OCI-LY7 (cell line): ENCODE results near the gene MYT1. TPM values are rescaled to one million over a fixed set of nuclear protein-coding genes. Genes with fewer than 3 reads are reported as not detected.

ENCODE experiments used
- BruUV-seq: library from RNA; stranded (reverse); fragments of 400-500 nt; replicated peaks from 2 replicates; lab custom pipeline; 2021; lab: Mats Ljungman, UMichigan
- CTCF ChIA-PET: fragments of 300-600 bp; sonication (Branson Sonifier 250); formaldehyde crosslinking; loops from one replicate; lab custom pipeline; 2022; ENCODE audit warnings: antibody characterized with exemption; ENCODE audit not compliant: unreplicated experiment; lab: Charles Lee
- POLR2A ChIA-PET: fragments of 300-600 bp; sonication (Branson Sonifier 250); formaldehyde crosslinking; loops from one replicate; lab custom pipeline; 2022; ENCODE audit warnings: antibody characterized with exemption; lab: Charles Lee
- DNase-seq: peaks from one replicate; pipeline ENCODE4 v3.0.0-alpha.2; 2015; ENCODE audit warnings: low spot score
- H2AFZ ChIP-seq: fragments of 200-600 bp; sonication (generic), shearing (Covaris generic); 2 replicates; pipeline ENCODE4 v1.6.1; 2014; ENCODE audit warnings: mild to moderate bottlenecking, antibody characterized with exemption, low read length, moderate library complexity
- H3K27ac ChIP-seq: fragments of 200-600 bp; sonication (generic); 2 replicates; pipeline ENCODE4 v1.5.1; 2014; ENCODE audit warnings: mixed run types, low read depth, mild to moderate bottlenecking, moderate library complexity, low read length, inconsistent platforms; ENCODE audit not compliant: poor library complexity, severe bottlenecking
- H3K36me3 ChIP-seq: fragments of 200-600 bp; sonication (generic); 2 replicates; pipeline ENCODE4 v1.6.1; 2014; ENCODE audit warnings: mild to moderate bottlenecking, antibody characterized with exemption, low read length, moderate library complexity, mixed read lengths; ENCODE audit not compliant: insufficient read depth
- H3K4me1 ChIP-seq: fragments of 200-600 bp; sonication (generic); 2 replicates; pipeline ENCODE4 v1.5.1; 2014; ENCODE audit warnings: mild to moderate bottlenecking, low read length; ENCODE audit not compliant: insufficient read depth, poor library complexity, severe bottlenecking
- H3K4me2 ChIP-seq: fragments of 200-600 bp; sonication (generic); 2 replicates; pipeline ENCODE4 v1.6.1; 2014; ENCODE audit warnings: mild to moderate bottlenecking, low read length
- H3K4me3 ChIP-seq: fragments of 200-600 bp; sonication (generic); 2 replicates; pipeline ENCODE4 v1.5.1; 2014; ENCODE audit warnings: mild to moderate bottlenecking, low read depth, low read length; ENCODE audit not compliant: poor library complexity, severe bottlenecking
- H3K79me2 ChIP-seq: fragments of 200-600 bp; sonication (generic); 2 replicates; pipeline ENCODE4 v1.6.1; 2016; ENCODE audit warnings: low read depth, mild to moderate bottlenecking, low read length, moderate library complexity, mixed read lengths; ENCODE audit not compliant: insufficient read depth
- H3K9me2 ChIP-seq: fragments of 200-600 bp; sonication (generic); 2 replicates; pipeline ENCODE4 v1.6.1; 2016; ENCODE audit warnings: mild to moderate bottlenecking, low read length, mixed read lengths; ENCODE audit not compliant: insufficient read depth
- H3K9me3 ChIP-seq: fragments of 200-600 bp; sonication (generic); 2 replicates; pipeline ENCODE4 v1.6.1; 2014; ENCODE audit warnings: mild to moderate bottlenecking, mixed run types, low read length, mixed read lengths
- H4K20me1 ChIP-seq: fragments of 200-600 bp; sonication (generic); 2 replicates; pipeline ENCODE4 v1.6.1; 2014; ENCODE audit warnings: mild to moderate bottlenecking, antibody characterized with exemption, low read length, moderate library complexity, mixed read lengths; ENCODE audit not compliant: insufficient read depth
- EZH2phosphoT487 ChIP-seq: fragments of 200-600 bp; sonication (generic); IDR thresholded peaks from 2 replicates; pipeline ENCODE4 v1.6.1; 2018; ENCODE audit warnings: low read depth, borderline replicate concordance, mild to moderate bottlenecking, mixed run types, antibody characterized with exemption, low read length, moderate library complexity, mixed read lengths
- intact Hi-C: fragments of 100-400 bp; cut with micrococcal nuclease; formaldehyde crosslinking; loops from one replicate; pipeline ENCODE4 v1.10.0; 2022; ENCODE audit not compliant: unreplicated experiment
- total RNA-seq, 2 experiments: library from RNA; depleted of rRNA in 1 of 2; stranded (reverse); fragments of >200 nt in 1 of 2; shearing (Covaris generic) in 1 of 2; gene quantifications; 2 replicates each; pipeline ENCODE4 v1.2.3, GENCODE V29; 2014 to 2022
- TF ChIP-seq, protein P1 (sequence below): fragments of 200-600 bp; sonication (generic); conservative IDR thresholded peaks from 2 replicates; pipeline ENCODE4 v1.5.1; 2014; ENCODE audit warnings: mild to moderate bottlenecking, antibody characterized with exemption, low read length, moderate library complexity, mixed read lengths

MYT1 gene
- total RNA-seq, 2 experiments from 2014 or later: 0.32 to 0.95 TPM

DNA sequence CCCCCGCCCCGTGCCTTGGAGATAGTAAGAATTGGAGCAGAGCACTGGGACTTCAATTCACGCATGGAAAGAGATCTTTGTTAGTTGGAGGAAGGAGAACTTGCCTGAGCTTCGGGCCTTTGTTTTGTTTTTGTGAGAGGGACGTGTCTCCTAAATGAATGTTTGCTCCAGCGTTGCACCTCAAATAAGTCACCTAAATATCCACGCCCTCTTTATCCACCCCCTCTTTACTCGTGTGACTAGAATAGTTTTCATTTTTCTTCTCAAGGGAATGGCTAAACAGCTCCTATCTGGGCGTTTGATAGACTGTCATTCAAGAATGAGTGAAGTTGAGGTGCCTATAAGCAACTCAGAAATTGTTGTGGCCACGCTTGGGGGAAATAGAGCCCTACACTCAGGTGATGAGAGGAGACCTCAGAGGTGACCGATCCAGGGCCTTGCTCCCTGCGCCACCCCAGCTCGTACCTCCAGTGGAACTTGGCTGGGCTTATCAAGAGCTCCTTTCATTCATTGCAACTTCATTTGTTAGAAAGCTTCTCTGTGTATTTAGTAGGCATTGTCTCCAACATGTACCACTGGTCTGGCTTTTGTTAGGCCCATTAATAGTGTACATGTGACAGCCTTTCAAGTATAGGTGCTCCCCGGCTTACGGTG, 92.2 kb downstream of the MYT1 start:
- Histone ChIP-seq H3K79me2 (peaks cover 15% of the 10 kb centered on the region; the same call in 1 of the 2 replicates), H3K4me2 (peak overlapping the region; percentile 93), H3K9me3 (no peaks in the 10 kb centered on the region), H3K36me3 (0 out of 2 replicates have a peak, but pooled peaks cover 4% of the 10 kb centered on the region), H2AFZ (peak overlapping the region; percentile 58; the same call in 1 of the 2 replicates), H3K4me3 (peak overlapping the region; percentile 95), H3K9me2 (no peaks in the 10 kb centered on the region), H3K4me1 (peaks cover 28% of the 10 kb centered on the region), H3K27ac (peak overlapping the region; percentile 57), H4K20me1 (no peaks in the 10 kb centered on the region)
- intact Hi-C loops: no loop called here
- TF ChIP-seq, protein P1, sequence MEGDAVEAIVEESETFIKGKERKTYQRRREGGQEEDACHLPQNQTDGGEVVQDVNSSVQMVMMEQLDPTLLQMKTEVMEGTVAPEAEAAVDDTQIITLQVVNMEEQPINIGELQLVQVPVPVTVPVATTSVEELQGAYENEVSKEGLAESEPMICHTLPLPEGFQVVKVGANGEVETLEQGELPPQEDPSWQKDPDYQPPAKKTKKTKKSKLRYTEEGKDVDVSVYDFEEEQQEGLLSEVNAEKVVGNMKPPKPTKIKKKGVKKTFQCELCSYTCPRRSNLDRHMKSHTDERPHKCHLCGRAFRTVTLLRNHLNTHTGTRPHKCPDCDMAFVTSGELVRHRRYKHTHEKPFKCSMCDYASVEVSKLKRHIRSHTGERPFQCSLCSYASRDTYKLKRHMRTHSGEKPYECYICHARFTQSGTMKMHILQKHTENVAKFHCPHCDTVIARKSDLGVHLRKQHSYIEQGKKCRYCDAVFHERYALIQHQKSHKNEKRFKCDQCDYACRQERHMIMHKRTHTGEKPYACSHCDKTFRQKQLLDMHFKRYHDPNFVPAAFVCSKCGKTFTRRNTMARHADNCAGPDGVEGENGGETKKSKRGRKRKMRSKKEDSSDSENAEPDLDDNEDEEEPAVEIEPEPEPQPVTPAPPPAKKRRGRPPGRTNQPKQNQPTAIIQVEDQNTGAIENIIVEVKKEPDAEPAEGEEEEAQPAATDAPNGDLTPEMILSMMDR: no peak
- no peak for TF ChIP-seq EZH2phosphoT487
- POLR2A ChIA-PET: interaction anchor here (0.9 to 2.0 kb wide), 3 partner anchors 9 to 289 kb away, joined by 3 to 5 read pairs (median 3); no protein-coding TSS in a partner anchor
- DNase-seq: no peak
- BruUV-seq: TSS peak; percentile 59
- CTCF ChIA-PET: interaction anchor here (0.6 to 1.1 kb wide), 3 partner anchors 13 to 1678 kb away, joined by 3 to 11 read pairs (median 4); no protein-coding TSS in a partner anchor

DNA sequence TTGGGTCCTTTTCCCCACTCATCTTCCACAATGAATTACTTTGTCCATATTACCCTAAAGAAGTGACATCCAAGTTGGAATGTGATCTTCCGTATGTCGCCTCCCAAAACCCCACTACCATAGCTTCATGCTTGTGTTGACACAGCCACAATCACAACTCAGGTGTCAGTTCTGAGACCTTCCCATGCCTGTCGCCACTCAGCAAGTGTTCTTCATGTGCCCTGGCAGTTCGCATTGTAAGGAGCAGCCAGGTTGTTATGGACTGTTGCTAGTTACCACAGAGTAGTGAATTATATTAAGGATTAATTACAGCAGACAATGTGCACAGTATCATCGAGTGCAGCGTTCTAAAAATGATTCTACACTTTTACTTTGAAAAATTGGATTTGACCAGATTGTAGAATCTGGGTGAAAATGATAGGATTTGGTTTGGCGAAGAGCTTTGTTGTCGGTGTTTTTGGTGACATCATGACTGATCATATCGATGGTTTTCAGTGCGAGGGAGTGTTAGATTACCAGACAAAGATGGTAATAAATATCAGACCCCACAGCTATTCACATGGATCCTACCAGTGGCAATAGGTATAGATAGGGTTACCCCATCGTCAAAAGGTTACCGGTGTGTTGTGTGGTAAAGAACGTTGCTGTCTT, 93.0 kb downstream of the MYT1 start:
- no peak for DNase-seq
- Histone ChIP-seq H3K4me3 (peak overlapping the region; percentile 95), H3K36me3 (peaks cover 8% of the 10 kb centered on the region; the same call in 1 of the 2 replicates), H2AFZ (no peak overlapping the region), H3K4me2 (peak overlapping the region; percentile 93), H4K20me1 (no peaks in the 10 kb centered on the region), H3K9me3 (no peaks in the 10 kb centered on the region), H3K79me2 (peaks cover 15% of the 10 kb centered on the region; the same call in 1 of the 2 replicates), H3K9me2 (no peaks in the 10 kb centered on the region), H3K4me1 (peaks cover 28% of the 10 kb centered on the region), H3K27ac (no peak overlapping the region)
- intact Hi-C loops: no loop called here
- CTCF ChIA-PET: no interaction called here
- POLR2A ChIA-PET: interaction anchor here (0.9 kb wide), 1 partner anchor 20 kb away, joined by 3 read pairs; no protein-coding TSS in a partner anchor
- BruUV-seq: no TSS peak
- no peak for TF ChIP-seq EZH2phosphoT487

DNA sequence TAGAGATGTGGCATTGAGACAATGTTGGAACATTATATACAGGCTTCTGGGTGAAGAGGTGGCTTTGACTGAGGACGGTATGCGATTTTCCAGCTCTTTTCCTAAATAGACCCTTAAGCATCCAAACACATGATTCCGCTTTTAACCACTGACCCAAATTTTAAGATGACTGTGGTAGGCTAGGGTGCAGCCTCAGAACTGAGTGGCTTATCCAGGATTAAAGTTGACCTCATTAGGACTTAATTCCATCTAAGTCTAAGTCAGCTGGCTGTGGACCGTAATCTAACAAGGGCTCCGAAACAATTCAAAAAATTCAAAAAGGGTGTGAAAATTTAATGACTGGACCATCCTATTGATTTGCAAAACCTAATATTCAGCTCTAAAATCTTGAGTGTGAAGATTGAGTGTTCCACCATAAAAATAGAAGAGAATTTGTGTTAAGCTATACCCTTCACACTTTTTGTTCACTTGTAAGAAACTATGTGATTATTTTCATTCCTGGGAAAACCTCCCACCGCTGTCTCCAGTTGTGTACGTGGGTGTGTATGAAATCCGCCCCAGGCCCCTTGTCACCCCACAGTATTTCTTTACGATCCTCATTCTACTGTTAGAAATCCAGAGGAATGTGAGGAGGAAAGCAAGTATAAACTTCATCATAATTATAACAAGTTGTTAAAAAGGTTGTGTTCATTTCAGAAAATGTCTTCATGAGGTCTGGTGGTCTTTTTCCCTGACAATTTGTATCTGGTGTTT, 94.0 kb downstream of the MYT1 start:
- intact Hi-C loops: no loop called here
- BruUV-seq: no TSS peak
- TF ChIP-seq EZH2phosphoT487: no peak
- TF ChIP-seq, protein P1: no peak
- no peaks in the 10 kb centered on the region for H3K9me2 ChIP-seq
- H3K27ac ChIP-seq: no peak overlapping the region
- H3K9me3 ChIP-seq: no peaks in the 10 kb centered on the region
- no peaks in the 10 kb centered on the region for H4K20me1 ChIP-seq
- no peak overlapping the region for H2AFZ ChIP-seq
- POLR2A ChIA-PET: interaction anchor here (0.8 to 0.9 kb wide), 2 partner anchors 19 kb away, joined by 3 read pairs; no protein-coding TSS in a partner anchor
- peaks cover 15% of the 10 kb centered on the region; the same call in 1 of the 2 replicates for H3K79me2 ChIP-seq
- peaks cover 20% of the 10 kb centered on the region for H3K4me1 ChIP-seq
- H3K4me3 ChIP-seq: no peak overlapping the region
- H3K36me3 ChIP-seq: peaks cover 13% of the 10 kb centered on the region; the same call in 1 of the 2 replicates
- no peak overlapping the region for H3K4me2 ChIP-seq
- CTCF ChIA-PET: no interaction called here
- no peak for DNase-seq
